Neural cell (in vitro differentiated cells): ENCODE results near the gene DBET. TPM values are rescaled to one million over a fixed set of nuclear protein-coding genes. Genes with fewer than 3 reads are reported as not detected.
A peak's percentile ranks its signal among the peaks of the same experiment; 100 is the strongest.
"Not testable (repeated sequence)": the region's sequence is repeated elsewhere in the genome, so short reads cannot be mapped to it uniquely, and the experiment has no call there.

Experiments
- H2AFZ ChIP-seq: fragments of 200-600, 300-800 bp; sonication (generic), shearing (Covaris generic); 2 replicates; pipeline ENCODE4 v1.6.0; 2014; ENCODE audit warnings: low read depth, mild to moderate bottlenecking, antibody characterized with exemption, low read length, moderate library complexity
- H3F3A ChIP-seq: fragments of 200-600 bp; shearing (Covaris generic); 2 replicates; pipeline ENCODE4 v1.6.1; 2016; ENCODE audit warnings: mild to moderate bottlenecking, moderate library complexity, mixed read lengths, antibody characterized with exemption, low read length; ENCODE audit not compliant: insufficient read depth, poor library complexity, severe bottlenecking
- H3K27ac ChIP-seq: fragments of 200-600, 300-800 bp; sonication (generic), shearing (Covaris generic); 2 replicates; pipeline ENCODE4 v1.5.1; 2014; ENCODE audit warnings: mild to moderate bottlenecking, low read length, moderate library complexity
- H3K27me3 ChIP-seq: fragments of 300-800, 200-600 bp; sonication (generic), shearing (Covaris generic); 2 replicates; pipeline ENCODE4 v1.6.0; 2014; ENCODE audit warnings: mild to moderate bottlenecking, low read depth, low read length, moderate library complexity; ENCODE audit not compliant: insufficient read depth
- H3K36me3 ChIP-seq: fragments of 300-800, 200-600 bp; sonication (generic), shearing (Covaris generic); 2 replicates; pipeline ENCODE4 v1.5.1; 2014; ENCODE audit warnings: mild to moderate bottlenecking, antibody characterized with exemption, low read length, moderate library complexity; ENCODE audit not compliant: insufficient read depth
- H3K4me2 ChIP-seq: fragments of 300-800, 200-600 bp; sonication (generic), shearing (Covaris generic); 2 replicates; pipeline ENCODE4 v1.6.0; 2014; ENCODE audit warnings: mild to moderate bottlenecking, low read length
- H3K4me3 ChIP-seq: fragments of 300-800, 200-600 bp; sonication (generic), shearing (Covaris generic); 2 replicates; pipeline ENCODE4 v1.5.1; 2014; ENCODE audit warnings: mild to moderate bottlenecking, low read length, moderate library complexity
- H3K79me2 ChIP-seq: fragments of 200-600 bp; shearing (Covaris generic); replicated peaks from 2 replicates; pipeline ENCODE4 v1.6.0; 2014; ENCODE audit warnings: mild to moderate bottlenecking, low read length, moderate library complexity; ENCODE audit not compliant: insufficient read depth
- H3K9ac ChIP-seq: fragments of 300-800, 200-600 bp; sonication (generic), shearing (Covaris generic); 2 replicates; pipeline ENCODE4 v1.6.1; 2016; ENCODE audit warnings: mild to moderate bottlenecking, low read length, mixed read lengths
- H3K9me2 ChIP-seq: fragments of 200-600 bp; shearing (Covaris generic); 2 replicates; pipeline ENCODE4 v1.6.1; 2016; ENCODE audit warnings: mild to moderate bottlenecking, low read length, mixed read lengths; ENCODE audit not compliant: insufficient read depth
- H3K9me3 ChIP-seq: fragments of 200-600, 300-800 bp; sonication (generic), shearing (Covaris generic); 2 replicates; pipeline ENCODE4 v1.6.1; 2016; ENCODE audit warnings: mild to moderate bottlenecking, mixed run types, low read length, moderate library complexity, mixed read lengths
- H4K20me1 ChIP-seq: fragments of 200-600 bp; shearing (Covaris generic); 2 replicates; pipeline ENCODE4 v1.6.1; 2016; ENCODE audit warnings: mild to moderate bottlenecking, mixed run types; ENCODE audit not compliant: insufficient read depth
- polyA plus RNA-seq: library from polyadenylated mRNA; depleted of rRNA; stranded (reverse); fragments of >200 nt; gene quantifications from 2 replicates; pipeline ENCODE4 v1.2.3, GENCODE V29; 2014

Gene DBET
- polyA plus RNA-seq, 1 donor from 2014 or later, result not detected

GRCh38 chr4:190037704-190038388 lies 26.5 kb upstream of the DBET start:
- H3K27me3 ChIP-seq, result not testable (repeated sequence)
- peak overlapping the region; percentile 35 for H3K4me3 ChIP-seq

GRCh38 chr4:190040873-190041272 lies 23.4 kb upstream of the DBET start:
- not testable (repeated sequence) for H3K27ac ChIP-seq

More at GRCh38 chr4:190037704-190038388, 26.5 kb upstream of the DBET start:
- H4K20me1 ChIP-seq, H3F3A ChIP-seq, H3K79me2 ChIP-seq, H3K4me2 ChIP-seq, H3K36me3 ChIP-seq, H2AFZ ChIP-seq, H3K9ac ChIP-seq, H3K9me2 ChIP-seq, H3K9me3 ChIP-seq, H3K27ac ChIP-seq: not testable (repeated sequence)

GRCh38 chr4:190047627-190048026 lies 16.7 kb upstream of the DBET start:
- not testable (repeated sequence) for H3K4me2 ChIP-seq, H3K27ac ChIP-seq, H3K27me3 ChIP-seq, H3K9me3 ChIP-seq, H2AFZ ChIP-seq, H3F3A ChIP-seq, H3K36me3 ChIP-seq, H3K79me2 ChIP-seq, H3K4me3 ChIP-seq, H3K9ac ChIP-seq, H4K20me1 ChIP-seq, H3K9me2 ChIP-seq

More at GRCh38 chr4:190040873-190041272, 23.4 kb upstream of the DBET start:
- H2AFZ ChIP-seq, H3F3A ChIP-seq, H3K4me3 ChIP-seq, H3K27me3 ChIP-seq, H3K9ac ChIP-seq, H4K20me1 ChIP-seq, H3K9me3 ChIP-seq, H3K4me2 ChIP-seq, H3K79me2 ChIP-seq, H3K9me2 ChIP-seq, H3K36me3 ChIP-seq: not testable (repeated sequence)

- H3K4me2 ChIP-seq, H3K27ac ChIP-seq, H3F3A ChIP-seq, H3K9ac ChIP-seq, H3K9me2 ChIP-seq, H4K20me1 ChIP-seq, H3K4me3 ChIP-seq, H3K36me3 ChIP-seq, H3K79me2 ChIP-seq, H2AFZ ChIP-seq, H3K9me3 ChIP-seq, H3K27me3 ChIP-seq: not testable (repeated sequence)
These were observed 14.7 kb upstream of the DBET start for GRCh38 chr4:190049378-190050239.

DNA sequence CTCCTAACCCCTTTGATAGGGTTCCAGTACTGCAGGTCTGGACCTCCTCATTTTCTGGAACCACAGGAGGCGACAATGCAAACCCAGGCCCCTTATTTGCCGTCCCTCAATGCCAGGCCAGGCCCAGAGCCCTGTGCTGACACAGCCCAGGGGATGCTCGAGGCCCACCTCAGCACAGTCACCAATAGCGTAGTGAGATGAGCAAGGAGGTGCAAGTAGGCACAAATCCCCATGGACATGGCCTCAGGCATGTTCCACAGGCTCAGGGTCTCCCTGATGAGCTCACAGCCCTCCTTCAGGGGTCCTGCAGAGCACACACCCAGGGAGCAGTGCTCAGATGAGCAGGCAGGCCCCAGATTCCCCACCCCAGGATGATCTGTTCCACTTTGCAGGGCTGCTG lies 5.3 kb upstream of the DBET start:
- H3K9ac ChIP-seq, H3K9me2 ChIP-seq, H3F3A ChIP-seq, H2AFZ ChIP-seq, H3K9me3 ChIP-seq, H3K79me2 ChIP-seq, H3K4me3 ChIP-seq, H3K36me3 ChIP-seq, H3K27me3 ChIP-seq, H4K20me1 ChIP-seq, H3K27ac ChIP-seq, H3K4me2 ChIP-seq: not testable (repeated sequence)

DNA sequence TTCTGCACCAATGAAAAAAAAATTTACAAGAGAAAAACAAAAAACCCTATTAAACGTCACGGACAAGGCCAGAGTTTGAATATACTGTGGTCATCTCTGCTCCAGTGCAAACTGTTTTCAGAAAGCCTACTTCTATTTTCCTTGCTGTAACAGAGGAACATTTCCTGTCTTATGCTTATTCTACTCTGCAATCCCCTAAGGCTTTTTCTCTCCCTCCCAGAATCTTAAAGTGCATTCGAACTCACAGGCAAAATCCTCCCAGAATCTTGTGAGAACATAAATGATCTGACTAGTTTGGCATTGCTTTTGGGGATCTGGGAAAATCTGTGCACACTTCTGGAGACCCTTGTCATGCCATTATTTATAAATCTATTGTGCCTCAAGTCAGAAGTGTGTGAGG lies 503 bp downstream of the DBET start:
- not testable (repeated sequence) for H3K27me3 ChIP-seq, H3K9me3 ChIP-seq, H2AFZ ChIP-seq, H4K20me1 ChIP-seq, H3K9ac ChIP-seq, H3K4me2 ChIP-seq, H3K36me3 ChIP-seq, H3K4me3 ChIP-seq, H3K79me2 ChIP-seq, H3K27ac ChIP-seq, H3K9me2 ChIP-seq, H3F3A ChIP-seq

GRCh38 chr4:190068351-190068750 lies 4.0 kb downstream of the DBET start:
- H3F3A ChIP-seq, H3K4me3 ChIP-seq, H3K27me3 ChIP-seq, H3K27ac ChIP-seq, H3K9me2 ChIP-seq, H3K9me3 ChIP-seq, H3K4me2 ChIP-seq, H3K9ac ChIP-seq, H2AFZ ChIP-seq, H3K36me3 ChIP-seq, H4K20me1 ChIP-seq, H3K79me2 ChIP-seq: not testable (repeated sequence)

GRCh38 chr4:190093052-190093451 lies 28.8 kb downstream of the DBET start:
- not testable (repeated sequence) for H3K27me3 ChIP-seq, H2AFZ ChIP-seq, H3K9me3 ChIP-seq, H3K9ac ChIP-seq, H3K36me3 ChIP-seq, H3F3A ChIP-seq, H3K4me2 ChIP-seq, H4K20me1 ChIP-seq, H3K27ac ChIP-seq, H3K79me2 ChIP-seq, H3K9me2 ChIP-seq, H3K4me3 ChIP-seq
